Prostate gland (tissue), 2 donors: Measurements from ENCODE around the gene DHX8.
"Not testable (repeated sequence)": the region's sequence is repeated elsewhere in the genome, so short reads cannot be mapped to it uniquely, and the experiment has no call there.

ENCODE experiments used
- POLR2A ChIP-seq: fragments of 450-650 bp; IDR thresholded peaks from one replicate; pipeline ENCODE4 v1.6.1; 2016; ENCODE audit warnings: antibody characterized with exemption, mild to moderate bottlenecking
- POLR2AphosphoS5 ChIP-seq: sonication (generic); formaldehyde crosslinking; IDR thresholded peaks from one replicate; pipeline ENCODE4 v1.6.1; 2017; ENCODE audit warnings: antibody characterized with exemption
- TF ChIP-seq, protein P1 (sequence below), 4 experiments: fragments of 200-600 bp in 2 of 4; fragments of 450-650 bp in 2 of 4; sonication (generic) in 2 of 4; IDR thresholded peaks; 1 replicate in 3 of 4; 2 replicates in 1 of 4; pipeline ENCODE4 v1.5.1; 2016 to 2019; ENCODE audit warnings: antibody characterized with exemption in 4 of 4, mild to moderate bottlenecking in 2 of 4, moderate library complexity in 2 of 4

DNA sequence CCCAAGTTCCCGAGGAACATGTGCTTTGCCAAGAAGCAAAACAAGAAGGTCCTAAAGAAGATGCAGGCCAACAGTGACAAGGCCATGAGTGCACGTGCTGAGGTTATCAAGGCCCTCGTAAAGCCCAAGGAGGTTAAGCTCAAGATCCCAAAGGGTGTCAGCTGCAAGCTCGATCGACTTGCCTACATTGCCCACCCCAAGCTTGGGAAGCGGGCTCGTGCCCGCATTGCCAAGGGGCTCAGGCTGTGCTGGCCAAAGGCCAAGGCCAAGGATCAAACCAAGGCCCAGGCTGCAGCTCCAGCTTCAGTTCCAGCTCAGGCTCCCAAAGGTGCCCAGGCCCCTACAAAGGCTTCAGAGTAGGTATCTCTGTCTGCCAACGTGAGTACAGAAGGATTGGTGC, 7.5 kb upstream of the DHX8 start:
- TF ChIP-seq, protein P1, sequence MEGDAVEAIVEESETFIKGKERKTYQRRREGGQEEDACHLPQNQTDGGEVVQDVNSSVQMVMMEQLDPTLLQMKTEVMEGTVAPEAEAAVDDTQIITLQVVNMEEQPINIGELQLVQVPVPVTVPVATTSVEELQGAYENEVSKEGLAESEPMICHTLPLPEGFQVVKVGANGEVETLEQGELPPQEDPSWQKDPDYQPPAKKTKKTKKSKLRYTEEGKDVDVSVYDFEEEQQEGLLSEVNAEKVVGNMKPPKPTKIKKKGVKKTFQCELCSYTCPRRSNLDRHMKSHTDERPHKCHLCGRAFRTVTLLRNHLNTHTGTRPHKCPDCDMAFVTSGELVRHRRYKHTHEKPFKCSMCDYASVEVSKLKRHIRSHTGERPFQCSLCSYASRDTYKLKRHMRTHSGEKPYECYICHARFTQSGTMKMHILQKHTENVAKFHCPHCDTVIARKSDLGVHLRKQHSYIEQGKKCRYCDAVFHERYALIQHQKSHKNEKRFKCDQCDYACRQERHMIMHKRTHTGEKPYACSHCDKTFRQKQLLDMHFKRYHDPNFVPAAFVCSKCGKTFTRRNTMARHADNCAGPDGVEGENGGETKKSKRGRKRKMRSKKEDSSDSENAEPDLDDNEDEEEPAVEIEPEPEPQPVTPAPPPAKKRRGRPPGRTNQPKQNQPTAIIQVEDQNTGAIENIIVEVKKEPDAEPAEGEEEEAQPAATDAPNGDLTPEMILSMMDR (IDR thresholded peaks at IDR 0.05) = not testable (repeated sequence)
- not testable (repeated sequence) for TF ChIP-seq POLR2A, POLR2AphosphoS5
